Stimulated activated naive CD4-positive, alpha-beta T cell (primary cell): ENCODE measurements around the gene CADM1.

Experiments
- DNase-seq, 6 experiments: peaks; one replicate each; lab custom pipeline; 2025; lab: John Stamatoyannopoulos, UW

Gene CADM1

DNA sequence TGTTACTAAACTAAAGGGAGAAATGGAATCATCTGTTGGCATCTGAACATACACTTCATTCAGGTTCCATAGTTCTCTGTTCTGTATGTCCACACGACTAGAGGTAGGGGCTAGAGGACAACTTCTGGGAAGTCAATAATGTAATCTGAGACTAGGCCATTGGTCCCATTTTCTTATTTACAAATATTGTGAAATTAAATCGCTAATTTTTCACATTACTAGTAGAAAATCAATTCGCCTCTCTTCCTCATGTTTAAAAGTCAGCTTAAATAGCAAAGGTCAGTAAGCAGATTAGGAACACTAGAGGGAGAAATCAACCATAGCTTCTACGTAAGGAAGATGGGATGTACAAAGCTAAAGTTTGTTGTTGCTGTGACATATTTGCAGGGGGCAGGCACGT is 59.7 kb downstream of the CADM1 start:
- no peak for DNase-seq

DNA sequence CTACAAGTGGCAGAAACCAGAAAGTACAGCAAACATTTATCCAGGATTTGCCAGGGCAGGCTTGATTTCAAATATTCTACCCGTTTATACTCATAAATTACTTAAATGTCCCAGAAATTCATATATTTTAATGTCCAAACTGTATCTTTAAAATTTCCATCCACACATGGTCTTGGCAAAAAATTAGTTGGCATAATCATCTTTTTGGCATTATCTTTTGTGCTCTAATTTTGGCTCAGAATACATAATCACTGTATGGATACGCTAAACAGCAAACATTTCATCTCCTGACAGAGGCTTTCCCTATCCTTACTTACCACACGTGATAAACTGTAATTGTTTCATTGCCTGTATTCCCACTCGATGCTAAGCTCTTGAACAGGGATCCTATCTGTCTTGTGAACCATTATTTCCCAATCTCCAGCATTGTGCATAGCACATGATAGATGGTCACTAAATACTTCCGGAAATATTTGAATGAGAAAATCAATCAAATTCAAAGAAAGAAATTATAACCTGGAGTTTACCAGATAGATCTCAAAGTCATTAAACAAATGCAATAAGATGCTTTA is 64.2 kb downstream of the CADM1 start:
- DNase-seq = no peak

DNA sequence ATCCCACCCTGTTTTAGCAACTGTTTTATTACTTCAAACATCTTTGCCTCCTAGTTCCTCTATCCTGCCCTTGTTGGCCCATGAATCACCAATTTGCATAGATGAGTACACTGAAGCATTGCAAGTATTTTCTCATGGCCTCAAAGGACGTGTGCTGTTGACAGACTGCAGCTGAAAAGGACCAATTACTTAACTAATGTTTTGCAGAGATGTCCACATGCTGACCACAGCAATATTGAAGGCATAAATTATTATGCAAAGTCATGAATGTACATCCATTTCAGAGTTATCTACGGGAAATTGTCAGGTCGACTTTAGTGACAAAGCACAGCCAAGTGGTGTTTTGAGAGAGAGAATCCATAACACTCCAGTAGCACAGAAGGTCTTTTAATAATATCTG is 64.8 kb downstream of the CADM1 start:
- no peak for DNase-seq

DNA sequence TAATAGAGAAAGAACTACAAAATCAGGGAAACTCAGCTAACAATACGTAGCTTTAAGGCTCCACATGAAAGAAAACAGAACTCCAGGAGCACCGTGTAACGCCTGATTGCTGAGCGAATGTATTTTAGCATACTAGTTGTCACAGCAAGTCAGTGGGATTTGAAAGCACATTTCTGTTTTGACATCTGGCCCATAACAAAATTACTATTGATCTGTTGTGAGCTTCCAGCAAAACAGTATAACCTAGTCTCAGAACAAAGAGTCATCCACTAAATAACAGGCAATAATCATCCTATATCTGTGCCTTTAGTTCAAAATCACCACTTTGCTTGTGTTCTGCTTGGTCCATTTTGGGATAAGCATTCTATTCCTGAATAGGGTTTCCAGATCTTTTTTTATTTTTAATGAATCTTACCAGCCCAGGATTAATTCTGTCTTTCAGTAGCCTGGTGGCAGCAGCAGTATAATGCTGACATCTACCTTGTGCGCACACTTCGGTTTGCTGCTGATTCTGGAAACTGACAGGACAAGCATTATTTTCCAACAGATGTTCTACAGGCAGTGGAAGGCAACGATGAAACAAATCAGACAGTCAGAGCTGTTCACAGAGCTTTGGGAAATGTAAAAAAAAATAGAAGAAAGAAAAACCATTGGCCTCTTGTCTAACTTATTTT is 66.2 kb downstream of the CADM1 start:
- no peak for DNase-seq

DNA sequence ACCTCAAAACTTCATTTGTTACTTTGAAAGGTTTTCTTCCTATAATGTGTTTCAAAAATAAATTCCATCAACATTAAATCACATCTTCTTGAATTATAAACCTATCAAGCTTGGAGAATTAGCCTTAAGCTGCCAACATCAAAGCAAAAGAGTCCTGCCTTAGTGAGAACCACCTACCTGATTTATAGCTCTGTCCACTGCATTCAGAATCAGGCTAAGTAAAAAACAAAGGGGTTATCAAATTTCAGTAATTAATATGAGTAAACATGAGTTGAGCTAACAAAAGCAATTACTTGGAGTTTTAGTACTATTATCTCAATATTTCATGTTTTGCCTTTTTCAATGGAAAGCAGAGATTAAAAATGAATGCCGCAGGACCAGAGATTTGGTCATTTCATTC is 73.9 kb downstream of the CADM1 start:
- DNase-seq = no peak

DNA sequence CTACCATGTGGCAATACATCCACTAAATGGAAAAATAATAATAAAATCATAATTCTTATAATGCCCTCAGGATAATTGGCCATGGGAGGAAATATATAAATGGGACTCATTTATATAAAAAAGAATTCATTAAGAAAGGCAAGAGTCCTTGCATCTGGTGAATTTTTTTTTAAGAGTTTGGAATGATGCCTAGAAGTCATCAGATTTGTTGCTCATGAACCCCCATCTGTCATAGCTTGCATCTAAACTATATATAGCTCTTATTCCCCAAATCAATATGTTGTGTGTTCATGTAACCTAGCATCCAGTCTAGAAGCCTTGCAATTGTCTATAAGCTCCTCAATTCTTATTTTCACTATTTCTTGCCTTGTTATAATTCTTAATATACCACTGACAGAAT is 75.9 kb downstream of the CADM1 start:
- no peak for DNase-seq

DNA sequence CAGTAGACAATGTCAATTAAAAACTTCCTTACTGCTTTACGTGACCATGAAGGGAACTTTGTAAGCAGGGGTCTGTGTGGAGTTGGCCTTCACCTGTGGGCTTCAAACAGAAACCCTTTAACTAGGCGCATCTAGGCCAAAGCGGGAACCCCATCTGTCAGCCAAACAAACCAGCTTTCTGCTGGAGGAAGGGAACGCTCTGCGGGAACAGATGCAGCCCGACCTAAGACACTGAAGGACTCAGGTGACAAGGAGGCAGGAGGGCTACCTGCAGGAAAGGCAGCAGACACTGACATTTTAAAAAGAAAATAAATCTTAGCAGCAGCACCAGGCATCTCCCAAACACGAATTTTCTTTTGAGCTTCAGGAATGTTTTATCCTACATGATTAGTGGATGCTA is 78.4 kb downstream of the CADM1 start:
- DNase-seq = no peak

DNA sequence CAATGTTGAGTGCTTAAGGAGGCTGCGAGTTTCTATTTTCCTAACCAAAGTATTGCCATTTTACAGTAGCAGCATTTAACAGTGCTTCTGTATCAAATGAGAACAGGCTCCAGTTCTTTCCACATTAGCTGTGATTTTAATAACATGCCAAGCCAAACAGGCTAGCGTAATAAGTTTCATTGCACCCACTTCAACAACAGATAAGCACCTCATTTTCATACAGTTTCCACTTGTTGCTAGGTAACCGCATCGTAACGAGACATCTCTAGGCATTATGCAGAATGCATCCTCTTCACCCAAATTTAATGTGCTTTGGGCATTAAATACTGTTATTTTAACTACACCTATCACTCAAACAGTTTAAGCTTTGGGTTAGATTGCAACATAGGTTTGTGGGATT is 79.0 kb downstream of the CADM1 start:
- no peak for DNase-seq

DNA sequence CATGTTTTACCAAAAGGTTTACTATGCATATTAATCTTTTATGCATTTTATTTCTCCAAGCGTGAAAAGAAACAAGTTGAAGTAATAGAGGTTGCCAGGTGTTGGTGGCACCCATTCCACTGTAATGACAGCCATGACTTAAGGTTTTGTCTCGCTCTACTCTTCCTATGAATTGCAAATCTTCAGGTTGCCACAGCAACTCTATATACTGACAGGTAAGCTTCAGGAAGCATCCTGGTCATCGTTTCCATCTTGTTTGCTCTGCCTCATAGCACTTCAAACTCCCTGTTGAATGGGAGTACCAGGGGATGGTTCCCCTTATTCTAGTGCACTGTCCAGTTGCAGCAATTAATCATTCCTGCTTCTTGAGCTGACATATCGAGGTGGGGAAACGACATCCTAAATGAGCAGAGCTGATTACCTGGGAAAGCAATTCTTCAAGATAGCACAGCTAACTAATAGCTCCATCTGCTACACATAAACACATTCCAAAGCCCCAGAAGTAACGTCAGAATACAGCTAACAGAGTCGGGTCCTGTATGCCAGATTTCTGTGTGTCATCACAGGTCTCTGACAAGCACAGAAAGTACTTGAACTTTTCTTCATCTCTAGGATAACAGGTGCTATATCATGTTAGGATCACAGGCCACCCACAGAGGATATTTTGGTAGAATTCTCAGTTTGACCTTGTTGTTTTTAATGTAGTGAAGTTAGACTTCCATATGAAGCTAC is 80.3 kb downstream of the CADM1 start:
- DNase-seq = no peak

DNA sequence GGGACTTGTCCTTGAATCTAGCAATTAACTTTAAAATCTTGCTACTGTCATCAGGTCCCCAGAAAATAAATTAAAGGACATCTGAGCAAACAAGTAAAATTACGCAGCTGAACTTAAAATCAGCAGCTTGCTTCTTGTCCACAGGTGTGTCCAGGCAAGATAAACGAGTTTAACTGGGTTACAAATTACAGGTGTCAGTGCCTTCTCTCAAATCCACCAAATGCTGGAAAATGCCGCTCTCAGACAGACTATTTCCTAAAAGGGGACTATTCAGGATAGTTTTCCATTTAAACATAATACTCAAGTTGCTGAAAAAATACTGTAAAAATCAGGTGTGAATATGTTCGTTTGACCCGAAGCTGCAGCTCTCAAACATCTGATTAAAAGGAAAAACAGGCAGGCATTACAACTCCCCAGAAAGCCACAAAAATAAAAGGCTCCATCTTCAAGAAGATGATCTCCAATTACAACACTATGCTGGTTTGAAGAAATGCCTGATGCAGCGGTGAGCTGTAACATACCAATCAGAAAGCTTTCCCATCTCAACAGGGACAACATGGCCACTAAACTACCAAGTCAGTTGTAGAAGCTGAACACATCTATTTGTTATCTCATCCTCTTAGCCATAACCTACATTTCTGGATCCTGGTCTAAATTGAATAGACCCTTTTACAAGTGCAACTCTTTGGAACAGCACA is 82.1 kb downstream of the CADM1 start:
- DNase-seq = no peak

DNA sequence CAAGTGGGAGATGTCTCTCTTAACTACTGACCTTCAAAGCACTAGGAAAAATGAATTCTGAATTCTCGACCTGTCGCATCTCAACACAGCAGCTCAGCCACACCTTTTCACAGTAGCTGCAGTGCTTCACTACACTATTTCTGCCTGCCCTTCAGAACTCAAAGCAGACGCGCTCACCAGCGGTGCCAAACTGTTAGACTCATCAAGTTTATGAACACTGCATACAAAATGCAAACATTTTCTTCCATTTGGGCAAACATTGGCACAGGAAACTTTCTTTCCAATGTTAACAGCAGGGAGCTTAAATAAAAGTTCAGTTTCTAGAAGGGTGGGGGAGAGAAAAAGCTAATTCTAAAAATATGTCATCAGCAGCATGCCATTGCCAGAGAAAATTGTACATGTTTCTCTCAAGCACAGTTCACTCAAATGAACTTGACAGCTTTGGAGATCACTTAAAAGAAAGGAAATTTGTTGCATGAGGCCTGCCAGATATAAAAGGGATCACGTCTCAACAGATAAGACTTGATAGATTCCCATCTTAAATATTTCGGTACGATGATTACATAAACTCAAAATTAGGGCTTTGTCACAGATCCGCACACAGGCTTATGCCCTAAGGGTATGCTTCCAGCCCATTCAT is 82.7 kb downstream of the CADM1 start:
- DNase-seq = no peak

DNA sequence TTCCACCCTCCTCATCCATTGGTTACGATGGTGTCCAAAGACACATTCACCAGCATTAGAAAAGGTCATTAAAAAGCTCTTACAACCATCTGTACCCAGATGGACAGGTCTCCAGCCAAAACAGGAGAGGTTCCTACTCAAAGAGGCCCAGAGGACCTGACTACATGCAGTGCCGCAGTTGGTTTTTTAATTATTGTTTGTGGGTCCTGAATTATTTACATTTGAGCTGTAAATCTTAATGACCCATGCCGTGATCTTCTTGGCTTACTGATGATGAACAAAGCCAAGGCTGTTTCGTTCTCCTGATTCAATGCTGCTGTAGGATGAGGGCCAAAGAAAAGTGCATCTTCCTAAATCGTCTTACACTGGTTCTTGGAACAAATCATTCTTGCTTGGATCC is 83.7 kb downstream of the CADM1 start:
- DNase-seq = no peak

DNA sequence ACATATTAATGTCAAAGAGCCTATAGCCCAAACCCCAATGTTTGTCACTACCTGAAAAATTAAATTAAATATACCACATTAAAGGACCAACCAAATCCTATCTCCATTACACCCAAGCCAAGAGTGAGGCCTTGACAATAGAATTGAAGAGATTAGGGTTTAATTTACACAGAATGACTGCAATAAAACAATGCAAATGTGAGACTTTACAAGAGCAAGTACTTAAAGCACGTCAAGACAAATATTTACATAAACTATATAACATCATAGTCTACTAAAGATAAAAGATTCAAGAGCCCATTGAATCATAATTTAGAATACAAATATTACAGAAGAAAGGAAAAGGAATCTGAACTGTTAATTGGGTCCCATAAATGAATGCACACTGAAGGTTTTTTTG is 85.6 kb downstream of the CADM1 start:
- no peak for DNase-seq

DNA sequence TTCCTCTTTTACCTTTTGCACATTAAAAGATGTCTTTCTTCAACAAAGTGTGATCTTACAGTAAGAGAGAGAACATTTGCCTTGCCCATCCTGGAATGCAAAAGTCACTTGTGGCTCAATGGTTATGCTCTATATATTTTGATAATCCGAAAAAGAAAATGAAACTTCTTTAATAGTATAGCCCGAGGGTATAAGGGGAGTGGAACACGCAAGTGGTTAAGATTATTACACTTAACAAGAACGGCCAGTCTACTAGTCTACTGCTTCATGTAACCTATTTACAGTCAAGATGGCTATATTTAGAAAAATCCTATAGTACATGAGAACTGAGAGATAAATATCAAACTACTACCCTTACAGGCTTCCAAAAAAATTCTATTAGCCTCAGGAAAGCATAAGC is 86.1 kb downstream of the CADM1 start:
- DNase-seq = no peak

DNA sequence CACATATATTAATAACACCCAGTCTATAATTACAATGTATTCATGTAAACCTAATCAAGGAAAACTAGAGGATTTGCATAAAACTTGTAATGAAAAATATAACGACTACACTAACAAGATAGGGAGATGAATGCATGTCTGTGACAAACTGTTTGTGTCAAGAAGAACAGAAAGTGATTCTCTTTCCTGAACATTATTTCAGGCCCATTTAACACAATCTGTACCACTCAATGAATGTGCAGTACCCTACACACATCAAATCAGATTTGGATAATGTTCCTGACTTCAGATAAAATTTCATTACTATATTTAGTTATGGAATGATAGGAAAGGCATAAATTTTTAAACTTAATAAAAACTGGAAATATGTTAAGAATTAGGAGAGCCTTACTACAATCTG is 93.1 kb downstream of the CADM1 start:
- no peak for DNase-seq

DNA sequence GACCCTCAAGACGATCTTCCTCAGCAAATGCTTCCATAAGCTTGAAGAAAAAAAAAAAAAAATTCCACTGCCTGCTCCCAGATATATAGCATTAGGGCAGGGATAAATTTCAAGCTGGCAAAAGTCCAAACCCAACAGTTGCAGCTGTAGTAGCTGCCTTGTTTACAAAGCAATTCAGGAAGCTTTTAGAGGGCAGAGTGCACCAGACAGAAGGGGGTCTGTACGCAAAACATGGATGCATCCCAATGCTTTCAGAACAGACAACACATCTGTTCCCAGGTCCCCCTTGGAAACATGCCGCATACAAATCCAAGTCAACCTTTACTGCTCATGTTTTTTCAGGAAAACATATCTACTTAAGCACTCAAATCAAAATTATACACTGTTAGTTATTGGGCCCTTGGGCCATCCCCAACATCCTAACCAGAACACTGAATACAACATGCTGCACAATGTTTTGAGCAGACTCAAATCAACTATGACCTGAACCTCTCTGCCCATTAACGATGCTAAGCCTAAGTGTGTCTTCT is 94.5 kb downstream of the CADM1 start:
- no peak for DNase-seq

DNA sequence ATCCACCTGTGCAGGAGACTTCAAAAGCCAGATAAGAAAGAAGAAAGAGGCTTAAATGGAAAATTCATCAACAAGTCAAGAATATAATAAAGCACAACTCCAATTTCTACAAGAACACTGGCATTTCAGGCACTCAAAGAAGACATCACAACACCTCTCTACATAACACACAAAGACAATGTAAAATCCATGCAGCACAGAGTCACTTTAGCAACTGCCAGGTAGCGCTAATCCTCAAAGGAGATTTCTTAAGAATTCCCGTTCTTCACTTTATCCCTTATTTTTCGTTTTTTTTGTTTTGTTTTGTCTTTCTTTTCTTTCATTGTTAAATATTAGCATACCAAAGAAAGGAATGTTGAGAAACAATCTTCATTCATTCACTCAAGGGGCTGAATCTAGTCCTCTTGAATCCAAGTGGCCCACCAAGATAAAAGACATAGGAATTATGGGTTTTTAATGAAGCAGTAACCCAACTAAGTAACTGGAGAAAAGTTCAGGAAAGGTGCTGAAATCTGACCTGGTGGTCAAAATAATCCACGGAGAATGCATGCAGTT is 95.0 kb downstream of the CADM1 start:
- DNase-seq = no peak

DNA sequence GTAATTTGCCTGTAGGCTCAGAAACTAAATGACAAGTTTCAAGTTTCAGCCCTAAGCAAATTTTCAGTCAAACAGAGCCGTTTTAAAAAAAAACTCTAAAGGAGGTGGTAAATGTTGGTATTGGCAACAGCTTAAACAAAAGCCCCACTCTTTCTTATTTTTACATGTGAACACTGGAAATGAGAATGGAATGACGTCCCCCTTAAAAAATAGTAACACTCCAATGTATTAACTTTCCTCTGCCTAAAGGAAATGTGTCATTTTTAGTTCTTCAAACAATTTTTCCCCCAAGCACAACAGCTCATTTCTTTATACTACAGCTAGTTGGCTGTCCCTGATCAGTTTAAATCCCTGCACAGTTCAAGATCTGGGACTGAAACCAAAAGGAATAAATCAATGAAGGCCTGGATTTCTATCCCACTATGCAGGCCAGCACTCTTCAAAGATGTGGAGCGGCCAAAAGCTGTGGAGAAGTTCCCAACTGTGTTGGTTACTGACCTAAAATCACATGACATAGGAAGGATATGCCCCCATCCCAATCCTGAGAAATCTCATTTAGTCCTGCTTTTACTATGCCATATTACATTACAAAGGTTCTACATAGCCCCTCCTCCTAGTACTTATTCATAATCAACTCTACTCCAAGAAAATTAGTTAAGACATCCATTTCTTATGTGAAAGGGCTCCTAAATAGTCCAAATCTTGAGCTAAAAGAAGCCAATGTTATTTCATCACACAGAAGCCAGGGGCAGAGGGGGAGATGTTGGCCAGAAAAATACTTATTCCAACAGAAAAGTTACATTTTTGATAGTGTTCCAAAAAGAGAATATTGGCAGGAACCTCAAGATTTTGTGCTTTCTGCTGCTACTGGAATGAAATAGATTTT is 95.9 kb downstream of the CADM1 start:
- no peak for DNase-seq

DNA sequence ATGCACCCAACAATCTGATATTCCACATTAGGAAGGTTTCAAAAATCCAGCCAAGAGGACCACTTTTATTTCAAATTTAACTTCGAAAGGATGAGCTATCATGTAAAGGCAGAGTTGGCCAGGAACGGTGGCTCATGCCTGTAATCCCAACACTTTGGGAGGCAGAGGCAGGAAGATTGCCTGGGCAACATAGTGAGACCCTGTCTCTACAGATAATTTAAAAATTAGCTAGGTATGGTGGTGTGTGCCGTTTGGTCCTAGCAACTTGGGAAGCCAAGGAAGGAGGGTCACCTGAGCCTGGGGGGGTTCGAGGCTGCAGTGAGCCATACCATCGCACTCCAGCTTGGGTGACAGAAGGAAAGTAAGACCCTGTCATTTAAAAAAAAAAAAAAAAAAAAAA is 96.7 kb downstream of the CADM1 start:
- DNase-seq = no peak

DNA sequence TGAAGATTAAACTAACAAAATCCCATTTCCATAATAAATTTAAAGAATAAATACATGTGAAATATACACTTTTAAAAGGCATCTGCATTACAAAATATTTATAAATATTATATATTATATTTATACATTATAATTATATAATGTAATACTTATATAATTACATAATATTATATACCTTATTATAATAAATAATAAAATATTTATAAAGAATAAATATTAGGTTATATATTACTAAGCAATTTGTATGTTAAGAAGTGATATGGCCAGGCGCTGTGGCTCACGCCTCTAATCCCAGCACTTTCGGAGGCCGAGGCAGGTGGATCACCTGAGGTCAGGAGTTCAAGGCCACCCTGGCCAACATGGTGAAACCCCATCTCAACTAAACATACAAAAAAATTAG is 97.8 kb downstream of the CADM1 start:
- DNase-seq = no peak
